ENCODE results near the gene MLXIPL. TPM values are rescaled to one million over a fixed set of nuclear protein-coding genes. Genes with fewer than 3 reads are reported as not detected.

MLXIPL gene
- total RNA-seq, 1 experiment from 2014 or later, result 6.1 TPM

- H4K5ac ChIP-seq (ENCODE audit: insufficient read length, low read depth, low read length), result no peak within 1 kb of the TSS
- H4K91ac ChIP-seq (ENCODE audit: insufficient read length, low read depth, low read length), result no peak within 1 kb of the TSS
- H3K9me3 ChIP-seq (ENCODE audit: control insufficient read depth, low read depth, low read length), result no peaks in the 10 kb centered on the region
- Mint-ChIP-seq H3K9me3 (peaks cover 0 to 6% of the 10 kb centered on the region in 2 experiments; a peak in 2 of 5 replicates), H3K36me3 (ENCODE audit: insufficient read depth in 1 of 3, low read depth in 3 of 3) (peaks cover 0 to 7% (median 4%) of the 10 kb centered on the region in 3 experiments; a peak in 3 of 7 replicates), H3K4me3 (peak within 1 kb of the TSS; percentile 62 to 87), H3K27ac (peak within 1 kb of the TSS in 1 of 3 experiments; percentile 72; a peak in 1 of 7 replicates), H3K4me1 (peaks cover 10 to 44% of the 10 kb centered on the region in 2 experiments), H3K27me3 (ENCODE audit: low read depth) (peaks cover 34% of the 10 kb centered on the region)
- no peak within 1 kb of the TSS for H3K4ac ChIP-seq (ENCODE audit: low read depth, low read length)
- DNase-seq, result peak; percentile 94
- no peaks in the 10 kb centered on the region for H3K4me1 ChIP-seq (ENCODE audit: insufficient read depth, low read length)
- no peak within 1 kb of the TSS for H2BK12ac ChIP-seq (ENCODE audit: insufficient read length, low read depth, low read length)
- H3K27ac ChIP-seq (ENCODE audit: insufficient read length, low read depth, low read length), result no peak within 1 kb of the TSS
- H2BK5ac ChIP-seq (ENCODE audit: insufficient read length, low read length), result no peak within 1 kb of the TSS
- no peaks in the 10 kb centered on the region for H3K79me2 ChIP-seq (ENCODE audit: insufficient read depth, low read length)
- H3K4me2 ChIP-seq (ENCODE audit: insufficient read depth, insufficient read length, low read length), result peak within 1 kb of the TSS; percentile 69
- no peak within 1 kb of the TSS for H4K8ac ChIP-seq (replicated peaks; ENCODE audit: insufficient read length, low read depth, low read length)
- H3K79me1 ChIP-seq (ENCODE audit: insufficient read depth, low read depth, low read length, poor library complexity, severe bottlenecking), result no peaks in the 10 kb centered on the region
- H3K9ac ChIP-seq (ENCODE audit: extremely low read depth, insufficient read length, low read length), result peak within 1 kb of the TSS; percentile 6
- no peak within 1 kb of the TSS for H2AFZ ChIP-seq (ENCODE audit: low read length)
- H3K23ac ChIP-seq (ENCODE audit: insufficient read length, low read depth, low read length), result no peak within 1 kb of the TSS
- no peak within 1 kb of the TSS for H2BK15ac ChIP-seq (ENCODE audit: low read depth, low read length)
- no peaks in the 10 kb centered on the region for H3K27me3 ChIP-seq (ENCODE audit: insufficient read depth, low read length)
- H2AK5ac ChIP-seq (ENCODE audit: insufficient read length, low read length), result no peak within 1 kb of the TSS
- WGBS (ENCODE audit: extremely low coverage, insufficient read length, low lambda C conversion rate), result no CpG with 5 or more reads among the region's 79 CpGs
- H3T11ph ChIP-seq (ENCODE audit: low read length), result no peak within 1 kb of the TSS
- peak; percentile 80 for TF ChIP-seq CTCF (conservative IDR thresholded peaks at IDR 0.05)
- no peak within 1 kb of the TSS for H2BK120ac ChIP-seq (ENCODE audit: low read depth, low read length, poor library complexity, severe bottlenecking)
- H3K56ac ChIP-seq (ENCODE audit: insufficient read length, low read depth, low read length), result no peak within 1 kb of the TSS
- H3K18ac ChIP-seq (ENCODE audit: insufficient read length, low read depth, low read length), result no peak within 1 kb of the TSS
- H4K20me1 ChIP-seq (ENCODE audit: control insufficient read depth, insufficient read depth, insufficient read length), result no peaks in the 10 kb centered on the region
- no peak within 1 kb of the TSS for H2BK20ac ChIP-seq (ENCODE audit: low read depth, low read length, poor library complexity, severe bottlenecking)
- H3K23me2 ChIP-seq (ENCODE audit: insufficient read length, low read depth, low read length, poor library complexity, severe bottlenecking), result peaks cover 10% of the 10 kb centered on the region
- no peak within 1 kb of the TSS for H3K14ac ChIP-seq (ENCODE audit: insufficient read depth, low read length)
These were observed 43.2 kb upstream of the MLXIPL start, which contains the start of gene VPS37D for GRCh38 chr7:73667344-73668102. Gene VPS37D (plus strand): TSS chr7:73667831. CDS start chr7:73667959, 128 bp downstream.

All from H9 (cell line).